ENCODE data around the gene FANCG. TPM values are rescaled to one million over a fixed set of nuclear protein-coding genes. Genes with fewer than 3 reads are reported as not detected.

FANCG gene
- total RNA-seq, 2 experiments from 2014 or later, result 92.8 to 93.4 TPM

DNA sequence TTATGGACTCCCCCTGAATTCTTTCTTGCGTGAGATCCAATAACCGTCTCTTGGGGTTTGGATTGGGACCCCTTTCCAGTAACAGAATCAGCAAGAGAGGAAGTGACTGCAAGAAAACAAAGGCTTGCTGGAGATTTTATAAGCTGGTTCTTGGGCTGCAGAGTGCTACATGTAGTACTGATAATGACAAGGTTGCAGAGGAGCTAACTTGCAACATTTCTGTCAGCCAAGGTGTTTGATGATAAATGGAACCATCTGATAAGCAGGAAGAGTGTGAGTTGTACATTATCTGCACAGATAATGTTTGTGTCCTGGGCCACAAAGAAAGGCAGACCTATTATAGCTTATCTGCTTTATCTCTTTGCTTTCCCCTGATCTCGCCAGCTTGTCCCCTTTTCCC, 53.1 kb downstream of the FANCG start:
- ATAC-seq, result no peak
- Mint-ChIP-seq H3K4me1 (peaks cover 15% of the 10 kb centered on the region), H3K27me3 (no peaks in the 10 kb centered on the region), H3K9me3 (ENCODE audit: low read depth) (no peaks in the 10 kb centered on the region), H3K4me3 (no peak overlapping the region), H3K36me3 (ENCODE audit: low read depth) (peaks cover 11% of the 10 kb centered on the region), H3K27ac (no peak overlapping the region)
- DNase-seq, result no peak
- ChIA-PET CTCF (interaction anchor here (1.1 to 1.6 kb wide), 5 partner anchors 8 to 127 kb away, joined by 4 to 8 read pairs (median 4); a partner anchor contains a TSS), POLR2A (no interaction called here)
- intact Hi-C loops (cut with DNase I, micrococcal nuclease), result no loop called here

Other genes starting within 250 kb of the FANCG start
- gene PHF24, start 121.7 kb downstream of the FANCG start, total RNA-seq, result under 1 TPM; 0.09 to 0.18 TPM
- 10 to 100 TPM; 10.3 to 11.3 TPM for gene DNAJB5, start 90.2 kb downstream of the FANCG start, total RNA-seq
- 100 to 1,000 TPM; 261 to 268 TPM for gene VCP, start 7.3 kb downstream of the FANCG start, total RNA-seq
- gene PIGO, start 16.6 kb upstream of the FANCG start, total RNA-seq, result 10 to 100 TPM; 21.0 to 27.2 TPM
- gene STOML2, start 23.2 kb upstream of the FANCG start, total RNA-seq, result 100 to 1,000 TPM; 169 to 201 TPM
- 1 to 10 TPM; 5.7 to 6.4 TPM for gene ATOSB, start 35.9 kb upstream of the FANCG start, total RNA-seq
- gene UNC13B, start 82.1 kb upstream of the FANCG start, total RNA-seq, result 1 to 10 TPM; 2.7 to 4.0 TPM